Progenitor cell of endocrine pancreas (in vitro differentiated cells): ENCODE measurements around the gene CEP41. TPM values are rescaled to one million over a fixed set of nuclear protein-coding genes. Genes with fewer than 3 reads are reported as not detected.

Experiments
- DNase-seq: peaks from one replicate; pipeline ENCODE4 v3.0.0; 2021; ENCODE audit warnings: low spot score; ENCODE audit not compliant: unreplicated experiment
- H3K27ac Mint-ChIP-seq: 2 replicates; pipeline ENCODE4 v1.8.0; 2021; ENCODE audit warnings: mild to moderate bottlenecking, moderate library complexity, mixed read lengths
- H3K27me3 Mint-ChIP-seq: 2 replicates; pipeline ENCODE4 v1.8.0; 2021; ENCODE audit warnings: mixed read lengths
- H3K36me3 Mint-ChIP-seq: 2 replicates; pipeline ENCODE4 v1.8.0; 2022; ENCODE audit warnings: mixed read lengths; ENCODE audit not compliant: insufficient read depth
- H3K4me1 Mint-ChIP-seq: 2 replicates; pipeline ENCODE4 v1.8.0; 2021; ENCODE audit warnings: low read depth, mixed read lengths
- H3K4me3 Mint-ChIP-seq: 2 replicates; pipeline ENCODE4 v1.8.0; 2021; ENCODE audit warnings: low read depth, mild to moderate bottlenecking, moderate library complexity, mixed read lengths
- H3K9me3 Mint-ChIP-seq: 2 replicates; pipeline ENCODE4 v1.8.0; 2021; ENCODE audit warnings: low read depth, mixed read lengths
- CTCF ChIP-seq: fragments of 200-600 bp; sonication (generic); IDR thresholded peaks from one replicate; pipeline ENCODE4 v1.5.0; 2021; ENCODE audit warnings: antibody characterized with exemption, mild to moderate bottlenecking; ENCODE audit not compliant: unreplicated experiment
- total RNA-seq: library from RNA; stranded (reverse); gene quantifications from 2 replicates; pipeline ENCODE4 v1.2.1, GENCODE V29; 2021

Gene CEP41
- total RNA-seq, 1 donor from 2014 or later, result 31.8 TPM

- no peak for DNase-seq
- H3K36me3 Mint-ChIP-seq, result peaks cover 2% of the 10 kb centered on the region
- peaks cover 3% of the 10 kb centered on the region for H3K9me3 Mint-ChIP-seq
- H3K27ac Mint-ChIP-seq, result no peak overlapping the region
- no peak overlapping the region for H3K4me3 Mint-ChIP-seq
- no peak for TF ChIP-seq CTCF
- no peaks in the 10 kb centered on the region for H3K27me3 Mint-ChIP-seq
- peaks cover 54% of the 10 kb centered on the region for H3K4me1 Mint-ChIP-seq
Measured at GRCh38 chr7:130367836-130368746, 72.7 kb downstream of the CEP41 start.

- DNase-seq, result no peak
- peaks cover 2% of the 10 kb centered on the region for H3K36me3 Mint-ChIP-seq
- no peak overlapping the region for H3K27ac Mint-ChIP-seq
- H3K4me1 Mint-ChIP-seq, result peaks cover 45% of the 10 kb centered on the region
- peaks cover 3% of the 10 kb centered on the region for H3K9me3 Mint-ChIP-seq
- no peaks in the 10 kb centered on the region for H3K27me3 Mint-ChIP-seq
- no peak for TF ChIP-seq CTCF
- H3K4me3 Mint-ChIP-seq, result no peak overlapping the region
Measured at GRCh38 chr7:130367088-130367755, 73.6 kb downstream of the CEP41 start.

DNA sequence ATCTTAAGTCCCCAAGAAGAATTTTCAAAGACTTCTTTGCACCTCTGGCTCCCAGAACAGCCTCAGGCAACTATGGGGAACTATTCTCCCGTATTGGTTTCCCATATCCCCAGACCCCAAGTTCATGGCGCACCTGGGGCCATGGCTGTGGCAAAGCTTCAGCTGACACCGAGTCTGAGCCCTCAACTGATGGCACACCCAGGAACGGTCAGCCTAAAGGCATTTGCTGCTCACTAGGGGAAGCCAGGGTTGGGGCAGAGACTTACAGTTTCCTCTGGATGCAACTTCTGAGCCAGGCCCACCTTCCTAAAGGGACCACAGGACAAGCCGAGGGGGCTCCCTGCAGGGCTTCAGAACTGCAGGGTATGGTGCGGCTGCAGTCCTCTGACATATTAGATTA lies 74.3 kb downstream of the CEP41 start:
- Mint-ChIP-seq H3K4me3 (no peak overlapping the region), H3K27me3 (no peaks in the 10 kb centered on the region), H3K36me3 (no peaks in the 10 kb centered on the region), H3K9me3 (no peaks in the 10 kb centered on the region), H3K4me1 (peaks cover 41% of the 10 kb centered on the region), H3K27ac (no peak overlapping the region)
- TF ChIP-seq CTCF, result no peak
- DNase-seq, result no peak

GRCh38 chr7:130365511-130366441 lies 75.0 kb downstream of the CEP41 start:
- Mint-ChIP-seq H3K36me3 (no peaks in the 10 kb centered on the region), H3K4me3 (peak overlapping the region; percentile 34), H3K9me3 (no peaks in the 10 kb centered on the region), H3K27ac (peak overlapping the region; percentile 96), H3K27me3 (no peaks in the 10 kb centered on the region), H3K4me1 (peaks cover 41% of the 10 kb centered on the region)
- DNase-seq, result peak; percentile 35
- no peak for TF ChIP-seq CTCF

- Mint-ChIP-seq H3K36me3 (no peaks in the 10 kb centered on the region), H3K4me1 (peaks cover 41% of the 10 kb centered on the region), H3K9me3 (peaks cover 5% of the 10 kb centered on the region), H3K27ac (peak overlapping the region; percentile 96), H3K4me3 (peak overlapping the region; percentile 34), H3K27me3 (no peaks in the 10 kb centered on the region)
- no peak for TF ChIP-seq CTCF
- DNase-seq, result no peak
Measured at GRCh38 chr7:130365088-130365487, 75.7 kb downstream of the CEP41 start.
